Measurements from ENCODE around the gene PROP1.

GRCh38 chr5:177996660-177997318 is 747 bp upstream of the PROP1 start:
- TF ChIP-seq, protein P1, sequence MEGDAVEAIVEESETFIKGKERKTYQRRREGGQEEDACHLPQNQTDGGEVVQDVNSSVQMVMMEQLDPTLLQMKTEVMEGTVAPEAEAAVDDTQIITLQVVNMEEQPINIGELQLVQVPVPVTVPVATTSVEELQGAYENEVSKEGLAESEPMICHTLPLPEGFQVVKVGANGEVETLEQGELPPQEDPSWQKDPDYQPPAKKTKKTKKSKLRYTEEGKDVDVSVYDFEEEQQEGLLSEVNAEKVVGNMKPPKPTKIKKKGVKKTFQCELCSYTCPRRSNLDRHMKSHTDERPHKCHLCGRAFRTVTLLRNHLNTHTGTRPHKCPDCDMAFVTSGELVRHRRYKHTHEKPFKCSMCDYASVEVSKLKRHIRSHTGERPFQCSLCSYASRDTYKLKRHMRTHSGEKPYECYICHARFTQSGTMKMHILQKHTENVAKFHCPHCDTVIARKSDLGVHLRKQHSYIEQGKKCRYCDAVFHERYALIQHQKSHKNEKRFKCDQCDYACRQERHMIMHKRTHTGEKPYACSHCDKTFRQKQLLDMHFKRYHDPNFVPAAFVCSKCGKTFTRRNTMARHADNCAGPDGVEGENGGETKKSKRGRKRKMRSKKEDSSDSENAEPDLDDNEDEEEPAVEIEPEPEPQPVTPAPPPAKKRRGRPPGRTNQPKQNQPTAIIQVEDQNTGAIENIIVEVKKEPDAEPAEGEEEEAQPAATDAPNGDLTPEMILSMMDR (IDR thresholded peaks at IDR 0.05): no peak
- no peak for TF ChIP-seq POLR2A (IDR thresholded peaks at IDR 0.05)

All from upper lobe of left lung (tissue), 4 donors.